ENCODE data around the gene MPP3. TPM values are rescaled to one million over a fixed set of nuclear protein-coding genes. Genes with fewer than 3 reads are reported as not detected.

Gene MPP3
- total RNA-seq, result 58.5 TPM

GRCh38 chr17:43832976-43833829 is at the start of gene MPP3:
Gene MPP3, minus strand, starts transcription at chr17:43833146. Its CDS starts 1,240 bp downstream, at chr17:43831906.

GRCh38 chr17:43846963-43847371 is 14.0 kb upstream of the MPP3 start, which contains the start of gene CD300LG:
Gene CD300LG, plus strand, starts transcription at chr17:43847176. Its CDS starts 41 bp downstream, at chr17:43847217.

GRCh38 chr17:43780135-43780534 is 52.8 kb downstream of the MPP3 start, which contains the start of gene CFAP97D1:
Gene CFAP97D1, plus strand, starts transcription at chr17:43780435. Its CDS starts 28 bp downstream, at chr17:43780463.

GRCh38 chr17:43778337-43779144 is 54.4 kb downstream of the MPP3 start, which contains the start of gene DUSP3:
Gene DUSP3, minus strand, starts transcription at chr17:43778977. Its CDS starts 53 bp downstream, at chr17:43778924.

GRCh38 chr17:43758497-43759174 is 74.3 kb downstream of the MPP3 start, which contains the start of gene SOST:
Gene SOST, minus strand, starts transcription at chr17:43758791. Its CDS starts 50 bp downstream, at chr17:43758741.

Other genes starting within 250 kb of the MPP3 start
- not detected for gene MEOX1, start 171.2 kb downstream of the MPP3 start, total RNA-seq
- gene SOST, start 74.4 kb downstream of the MPP3 start, total RNA-seq, result not detected
- gene DUSP3, start 54.2 kb downstream of the MPP3 start, total RNA-seq, result 38.2 TPM
- not detected for gene CFAP97D1, start 52.7 kb downstream of the MPP3 start, total RNA-seq
- gene CD300LG, start 14.0 kb upstream of the MPP3 start, total RNA-seq, result not detected
- gene MPP2, start 74.4 kb upstream of the MPP3 start, total RNA-seq, result 17.5 TPM
- not detected for gene PPY, start 109.3 kb upstream of the MPP3 start, total RNA-seq
- gene PYY, start 120.8 kb upstream of the MPP3 start, total RNA-seq, result not detected
- not detected for gene NAGS, start 171.5 kb upstream of the MPP3 start, total RNA-seq
- gene TMEM101, start 181.8 kb upstream of the MPP3 start, total RNA-seq, result 21.0 TPM
- 26.6 TPM for gene LSM12, start 233.5 kb upstream of the MPP3 start, total RNA-seq
- gene G6PC3, start 237.6 kb upstream of the MPP3 start, total RNA-seq, result 19.4 TPM

All from parietal lobe (tissue), 1 donor.